GM12878 (cell line): Measurements from ENCODE around the gene ZNF276. TPM values are rescaled to one million over a fixed set of nuclear protein-coding genes. Genes with fewer than 3 reads are reported as not detected.

ENCODE experiments used
- ATAC-seq: fragments of 200-7000 bp; cut with Tn5 transposase; 3 replicates; pipeline ENCODE4 v1.9.1; 2020; ENCODE audit warnings: mild to moderate bottlenecking, moderate library complexity
- BruUV-seq: library from RNA; stranded (reverse); fragments of 400-500 nt; replicated peaks from 2 replicates; lab custom pipeline; 2021; lab: Mats Ljungman, UMichigan
- CTCF ChIA-PET: fragments of 300-600 bp; sonication (Branson Sonifier 250); formaldehyde crosslinking; extraction: SDS; loops from one replicate; lab custom pipeline; 2021; ENCODE audit warnings: inconsistent platforms; lab: Yijun Ruan, JAX
- POLR2A ChIA-PET: fragments of 350-600 bp; formaldehyde crosslinking; extraction: SDS; loops from one replicate; lab custom pipeline; 2021; ENCODE audit warnings: inconsistent platforms; lab: Charles Lee
- RAD21 ChIA-PET: fragments of 300-600 bp; sonication (Branson Sonifier 250); formaldehyde crosslinking; loops from one replicate; lab custom pipeline; 2023; ENCODE audit warnings: antibody characterized with exemption; ENCODE audit not compliant: unreplicated experiment; lab: Charles Lee
- SMC1A ChIA-PET: fragments of 300-600 bp; sonication (Branson Sonifier 250); formaldehyde crosslinking; loops from one replicate; lab custom pipeline; 2023; ENCODE audit not compliant: unreplicated experiment, uncharacterized antibody; lab: Charles Lee
- DNase-seq: peaks from one replicate; pipeline ENCODE4 v3.0.0-alpha.2; 2011; ENCODE audit warnings: low read depth, low spot score
- FAIRE-seq: peaks from 3 replicates; lab custom pipeline; 2011; peaks lifted over from hg19 to GRCh38; lab: Jason Lieb, UNC
- H2AFZ ChIP-seq: 2 replicates; pipeline ENCODE4 v1.6.0; 2011; ENCODE audit warnings: low read depth, low read length, control low read depth; ENCODE audit not compliant: control insufficient read depth
- H3K27ac ChIP-seq: 2 replicates; pipeline ENCODE4 v1.5.1; 2011; ENCODE audit warnings: control low read depth; ENCODE audit not compliant: control insufficient read depth, insufficient read depth
- H3K27me3 ChIP-seq, 2 experiments: replicated peaks in 1 of 2; 2 replicates each; pipeline versions ENCODE4 v1.6.0 to v1.6.1; 2011; ENCODE audit warnings: low read length in 1 of 2; ENCODE audit not compliant: control insufficient read depth in 2 of 2, insufficient read depth in 2 of 2
- H3K36me3 ChIP-seq, 2 experiments: 2 replicates each; pipeline ENCODE4 v1.5.1; 2011; ENCODE audit warnings: low read length in 1 of 2; ENCODE audit not compliant: control insufficient read depth in 2 of 2, insufficient read depth in 2 of 2
- H3K4me1 ChIP-seq: 2 replicates; pipeline ENCODE4 v1.6.1; 2011; ENCODE audit warnings: mild to moderate bottlenecking, low read length, moderate library complexity, mixed read lengths; ENCODE audit not compliant: control insufficient read depth, insufficient read depth
- H3K4me2 ChIP-seq: 2 replicates; pipeline ENCODE4 v1.6.0; 2011; ENCODE audit warnings: control low read depth; ENCODE audit not compliant: control insufficient read depth, insufficient read depth
- H3K4me3 ChIP-seq: fragments of 200-600 bp; sonication (generic); 2 replicates; pipeline ENCODE4 v1.5.1; 2016
- H3K79me2 ChIP-seq: 2 replicates; pipeline ENCODE4 v1.6.0; 2011; ENCODE audit warnings: low read length; ENCODE audit not compliant: control insufficient read depth, insufficient read depth
- H3K9ac ChIP-seq: 2 replicates; pipeline ENCODE4 v1.8.0; 2011; ENCODE audit warnings: low read length, control low read depth, mixed read lengths; ENCODE audit not compliant: control insufficient read depth, insufficient read depth
- H3K9me3 ChIP-seq: replicated peaks from 3 replicates; pipeline ENCODE4 v1.5.1; 2011; ENCODE audit warnings: mild to moderate bottlenecking, low read length; ENCODE audit not compliant: control insufficient read depth, insufficient read depth
- H4K20me1 ChIP-seq: 2 replicates; pipeline ENCODE4 v1.6.0; 2011; ENCODE audit not compliant: control insufficient read depth, insufficient read depth
- ATF7 ChIP-seq: fragments of 450-650 bp; IDR thresholded peaks from 2 replicates; pipeline ENCODE4 v1.6.1; 2016; ENCODE audit warnings: low read depth, mild to moderate bottlenecking
- DPF2 ChIP-seq: fragments of 450-650 bp; IDR thresholded peaks from 2 replicates; pipeline ENCODE4 v1.6.1; 2017; ENCODE audit warnings: mild to moderate bottlenecking
- EGR1 ChIP-seq, 2 experiments: IDR thresholded peaks; 1 replicate in 1 of 2; 2 replicates in 1 of 2; pipeline ENCODE4 v1.6.1; 2011 to 2012; ENCODE audit warnings: low read depth in 2 of 2, low read length in 2 of 2, borderline replicate concordance in 1 of 2, mild to moderate bottlenecking in 1 of 2, moderate library complexity in 1 of 2
- MEF2B ChIP-seq: fragments of 450-650 bp; IDR thresholded peaks from 2 replicates; pipeline ENCODE4 v1.6.1; 2018; ENCODE audit warnings: mild to moderate bottlenecking, moderate library complexity; ENCODE audit not compliant: partially characterized antibody, poor library complexity, severe bottlenecking
- PML ChIP-seq: IDR thresholded peaks from 2 replicates; pipeline ENCODE4 v1.6.1; 2012; ENCODE audit warnings: low read length, inconsistent platforms
- POLR2A ChIP-seq: IDR thresholded peaks from 2 replicates; pipeline ENCODE4 v1.6.1; 2011; ENCODE audit warnings: low read depth, mild to moderate bottlenecking, low read length
- RUNX3 ChIP-seq: IDR thresholded peaks from 2 replicates; pipeline ENCODE4 v1.6.1; 2012; ENCODE audit warnings: low read length, inconsistent platforms
- SMAD5 ChIP-seq: IDR thresholded peaks from 2 replicates; pipeline ENCODE4 v1.6.1; 2016; ENCODE audit warnings: antibody characterized with exemption, low read depth
- STAT3 ChIP-seq: IDR thresholded peaks from 2 replicates; pipeline ENCODE4 v1.6.1; 2011; ENCODE audit warnings: low read depth, low read length, improper control_type of control experiment
- ZNF384 ChIP-seq: IDR thresholded peaks from 2 replicates; pipeline ENCODE4 v1.6.1; 2012; ENCODE audit warnings: low read depth, mild to moderate bottlenecking, low read length, improper control_type of control experiment, borderline replicate concordance
- WGBS: methylation state at CpG from one replicate; pipeline ENCODE4 v1.1.6; 2016; ENCODE audit warnings: low lambda C conversion rate; ENCODE audit not compliant: insufficient replicate concordance, insufficient coverage; ENCODE audit errors: missing lambda C conversion rate; 5-methylcytosine and 5-hydroxymethylcytosine counted together
- in situ Hi-C: fragments of 300-500 bp; cut with MboI; formaldehyde crosslinking; loops from 9 replicates; pipeline ENCODE4 v1.14.3; 2018; ENCODE audit warnings: mixed read lengths
- intact Hi-C: fragments of 100-400 bp; cut with micrococcal nuclease; formaldehyde crosslinking; loops from one replicate; pipeline ENCODE4 v1.14.2; 2022; ENCODE audit not compliant: unreplicated experiment
- polyA plus RNA-seq, 11 experiments: library from polyadenylated mRNA; depleted of rRNA in 4 of 11; unstranded in 6 of 11; stranded (reverse) in 5 of 11; fragments of >200 nt; fragmentation: Nextera tagmentation in 4 of 11; fragmentation: Illumina TruSeq in 1 of 11; extraction: Ambion mirVana in 4 of 11; extraction: Trizol in 1 of 11; gene quantifications; 1 replicate in 1 of 11; 2 replicates in 10 of 11; pipeline versions ENCODE4 v1.2.1 to v1.2.3, GENCODE V29; 2011 to 2016; ENCODE audit warnings: inconsistent platforms in 2 of 11, missing spikeins in 2 of 11, low read depth in 1 of 11
- total RNA-seq, 4 experiments: library from RNA; depleted of rRNA in 3 of 4; stranded (reverse); fragments of >200 nt in 3 of 4; fragmentation: Illumina TruSeq in 1 of 4; extraction: Trizol in 1 of 4; gene quantifications; 2 replicates each; pipeline versions ENCODE4 v1.2.1 to v1.2.3, GENCODE V29; 2013 to 2021

ZNF276 gene
- total and polyA plus RNA-seq, 10 of the 15 experiments (the other 5 are each of a cell fraction or from before 2014, with no cell fraction given) = 0.27 to 22.7 (median 8.7) TPM

DNA sequence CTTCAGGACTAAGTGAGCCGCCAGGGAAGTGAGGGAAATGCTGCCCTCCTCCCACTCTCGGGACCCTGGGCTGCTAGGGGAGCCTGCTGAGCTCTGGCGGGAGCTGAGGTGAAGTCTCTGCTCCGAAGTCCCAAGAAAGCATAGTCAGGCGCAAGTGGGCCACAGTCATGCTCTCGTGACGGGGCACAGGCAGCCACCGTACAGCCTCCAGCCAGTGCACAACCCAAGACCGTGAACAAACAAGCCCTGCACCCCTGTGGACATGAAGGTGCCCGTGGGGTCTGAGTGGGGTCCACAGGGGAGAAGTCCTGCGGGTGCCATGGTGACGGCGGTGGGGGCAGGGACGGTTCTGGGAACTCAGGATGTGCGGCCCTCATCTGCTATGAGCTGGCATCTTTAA is 24.7 kb downstream of the ZNF276 start:
- intact Hi-C loops = no loop called here
- H3K27ac ChIP-seq = no peak overlapping the region
- 89% methylated on average over 15 of the region's 15 CpGs for WGBS
- in situ Hi-C loops = no loop called here
- H3K9me3 ChIP-seq = no peaks in the 10 kb centered on the region
- no peak overlapping the region for H3K4me2 ChIP-seq
- TF ChIP-seq ZNF384 (no peak), POLR2A (peak; percentile 26; the same call in 1 of the 2 replicates)
- DNase-seq = no peak
- no peaks in the 10 kb centered on the region; the same call in 1 of the 2 replicates for H3K4me1 ChIP-seq
- peaks cover 35 to 54% of the 10 kb centered on the region in 2 experiments; a peak in 3 of 4 replicates for H3K36me3 ChIP-seq
- ChIA-PET POLR2A (no interaction called here), RAD21 (no interaction called here), SMC1A (no interaction called here), CTCF (interaction anchor here (1.1 to 1.3 kb wide), 2 partner anchors 15 to 118 kb away, joined by 3 read pairs; no protein-coding TSS in a partner anchor)
- ATAC-seq = no peak
- H3K4me3 ChIP-seq = no peak overlapping the region
- FAIRE-seq = no peak
- H3K9ac ChIP-seq = no peak overlapping the region
- H3K79me2 ChIP-seq = no peaks in the 10 kb centered on the region
- BruUV-seq = no TSS peak
- H3K27me3 ChIP-seq = no peaks in the 10 kb centered on the region
- H2AFZ ChIP-seq = no peak overlapping the region
- H4K20me1 ChIP-seq = no peaks in the 10 kb centered on the region

DNA sequence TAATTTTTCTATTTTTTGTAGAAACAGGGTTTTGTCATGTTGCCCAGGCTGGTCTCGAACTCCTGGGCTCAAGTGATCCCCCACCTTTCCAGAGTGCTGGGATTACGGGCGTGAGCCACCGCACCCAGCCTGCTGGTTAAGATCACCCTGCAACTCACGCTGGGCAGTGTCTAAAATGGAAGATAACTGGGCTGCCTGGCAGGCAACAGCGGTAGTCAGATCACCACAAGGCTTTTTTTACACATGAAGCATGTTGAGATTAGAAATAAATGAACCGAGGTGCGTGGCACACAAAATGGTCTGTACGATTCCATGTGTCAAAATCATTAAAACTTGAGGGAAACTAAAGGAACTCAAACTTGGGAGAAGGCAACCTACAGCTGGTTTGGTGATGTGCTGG is 26.7 kb downstream of the ZNF276 start:
- Histone ChIP-seq H3K27me3 (no peaks in the 10 kb centered on the region), H3K27ac (no peak overlapping the region), H3K4me3 (no peak overlapping the region), H3K4me1 (no peaks in the 10 kb centered on the region; the same call in 1 of the 2 replicates), H3K36me3 (peaks cover 31 to 47% of the 10 kb centered on the region in 2 experiments; a peak in 3 of 4 replicates), H3K9me3 (no peaks in the 10 kb centered on the region), H4K20me1 (no peaks in the 10 kb centered on the region), H3K4me2 (no peak overlapping the region), H3K9ac (no peak overlapping the region), H3K79me2 (no peaks in the 10 kb centered on the region), H2AFZ (no peak overlapping the region)
- FAIRE-seq = no peak
- RAD21 ChIA-PET = no interaction called here
- no TSS peak for BruUV-seq
- ATAC-seq = no peak
- POLR2A ChIA-PET = no interaction called here
- TF ChIP-seq EGR1 (IDR thresholded peaks at IDR 0.05; ENCODE audit: borderline replicate concordance in 1 of 2, low read depth in 2 of 2, low read length in 2 of 2) = no peak
- TF ChIP-seq SMAD5 = no peak
- no peak for TF ChIP-seq DPF2
- TF ChIP-seq STAT3 = no peak
- no peak for TF ChIP-seq MEF2B
- TF ChIP-seq RUNX3 = no peak
- no peak for TF ChIP-seq PML
- TF ChIP-seq ATF7 = no peak
- 0 out of 2 replicates have a peak, but pooled peaks have one; percentile 3 for TF ChIP-seq POLR2A
- SMC1A ChIA-PET = no interaction called here
- CTCF ChIA-PET = no interaction called here
- intact Hi-C loops (no loop called here), in situ Hi-C loops (no loop called here)
- no peak for DNase-seq
- 96% methylated on average over 9 of the region's 9 CpGs for WGBS
